Esophagus muscularis mucosa (tissue), 3 donors: Measurements from ENCODE around the gene CPB2.

Experiments used
- CTCF ChIP-seq, 3 experiments: fragments of 200-600 bp in 2 of 3; fragments of 450-650 bp in 1 of 3; sonication (generic) in 2 of 3; IDR thresholded peaks; one replicate each; pipeline ENCODE4 v1.5.1; 2017 to 2019; ENCODE audit warnings: antibody characterized with exemption in 3 of 3, mild to moderate bottlenecking in 2 of 3, moderate library complexity in 1 of 3
- POLR2A ChIP-seq: fragments of 450-650 bp; IDR thresholded peaks from one replicate; pipeline ENCODE4 v1.6.1; 2017; ENCODE audit warnings: antibody characterized with exemption, moderate library complexity, mild to moderate bottlenecking, low read depth

- TF ChIP-seq POLR2A (no peak), CTCF (IDR thresholded peaks at IDR 0.05) (no peak)
These were observed 49.4 kb upstream of the CPB2 start for GRCh38 chr13:46154136-46154801.
